HFFc6 (cell line): ENCODE measurements around the gene ZNF22. TPM values are rescaled to one million over a fixed set of nuclear protein-coding genes. Genes with fewer than 3 reads are reported as not detected.
A peak's percentile ranks its signal among the peaks of the same experiment; 100 is the strongest.

ENCODE experiments used
- DNase-seq: peaks from one replicate; pipeline ENCODE4 v3.0.0-alpha.2; 2018
- H3K27ac Mint-ChIP-seq: 2 replicates; pipeline ENCODE4 v1.8.0; 2020; ENCODE audit warnings: mild to moderate bottlenecking, mixed read lengths
- H3K27me3 Mint-ChIP-seq: 2 replicates; pipeline ENCODE4 v1.8.0; 2021; ENCODE audit warnings: mild to moderate bottlenecking, moderate library complexity, mixed read lengths; ENCODE audit not compliant: insufficient read depth
- H3K36me3 Mint-ChIP-seq: 2 replicates; pipeline ENCODE4 v1.8.0; 2021; ENCODE audit warnings: low read depth, mixed read lengths
- H3K4me1 Mint-ChIP-seq: 2 replicates; pipeline ENCODE4 v1.8.0; 2020; ENCODE audit warnings: low read depth, mixed read lengths
- H3K4me3 Mint-ChIP-seq: 2 replicates; pipeline ENCODE4 v1.8.0; 2020; ENCODE audit warnings: mild to moderate bottlenecking, moderate library complexity, mixed read lengths
- H3K9me3 Mint-ChIP-seq: 2 replicates; pipeline ENCODE4 v1.8.0; 2020; ENCODE audit warnings: mild to moderate bottlenecking, mixed read lengths
- CTCF ChIP-seq: fragments of 200-600 bp; sonication (generic); IDR thresholded peaks from 2 replicates; pipeline ENCODE4 v1.5.0; 2021; ENCODE audit warnings: antibody characterized with exemption, mild to moderate bottlenecking
- total RNA-seq, 6 experiments: library from RNA; stranded (reverse); fragmentation: NEBNext Ultra II Directional; extraction: Animal tissue kit (Norgen Biotek cat#: 25700); gene quantifications; 2 replicates in 1 of 6; 3 replicates in 5 of 6; pipeline ENCODE4 v1.2.3, GENCODE V29; 2021

Gene ZNF22
- total RNA-seq, 6 experiments from 2014 or later, result 7.4 to 15.8 (median 13.2) TPM

- Mint-ChIP-seq H3K27ac (peak overlapping the region; percentile 100), H3K9me3 (no peaks in the 10 kb centered on the region), H3K27me3 (no peaks in the 10 kb centered on the region), H3K4me3 (peak overlapping the region; percentile 81), H3K4me1 (peaks cover 55% of the 10 kb centered on the region), H3K36me3 (no peaks in the 10 kb centered on the region)
- no peak for TF ChIP-seq CTCF
- no peak for DNase-seq
Measured at GRCh38 chr10:44980309-44981171, 20.2 kb upstream of the ZNF22 start.

GRCh38 chr10:44981172-44982113 is 19.3 kb upstream of the ZNF22 start:
- peak overlapping the region; percentile 100 for H3K27ac Mint-ChIP-seq
- TF ChIP-seq CTCF, result no peak
- H3K4me1 Mint-ChIP-seq, result peaks cover 50% of the 10 kb centered on the region
- H3K27me3 Mint-ChIP-seq, result no peaks in the 10 kb centered on the region
- DNase-seq, result peak; percentile 91
- no peaks in the 10 kb centered on the region for H3K36me3 Mint-ChIP-seq
- no peaks in the 10 kb centered on the region for H3K9me3 Mint-ChIP-seq
- H3K4me3 Mint-ChIP-seq, result peak overlapping the region; percentile 81

GRCh38 chr10:44982114-44982460 is 18.6 kb upstream of the ZNF22 start:
- peaks cover 50% of the 10 kb centered on the region for H3K4me1 Mint-ChIP-seq
- no peaks in the 10 kb centered on the region for H3K9me3 Mint-ChIP-seq
- TF ChIP-seq CTCF, result no peak
- no peak for DNase-seq
- H3K27ac Mint-ChIP-seq, result peak overlapping the region; percentile 100
- H3K36me3 Mint-ChIP-seq, result no peaks in the 10 kb centered on the region
- H3K27me3 Mint-ChIP-seq, result no peaks in the 10 kb centered on the region
- H3K4me3 Mint-ChIP-seq, result no peak overlapping the region

GRCh38 chr10:44982496-44982895 is 18.2 kb upstream of the ZNF22 start:
- DNase-seq, result no peak
- H3K36me3 Mint-ChIP-seq, result no peaks in the 10 kb centered on the region
- peak overlapping the region; percentile 100 for H3K27ac Mint-ChIP-seq
- no peak for TF ChIP-seq CTCF
- peaks cover 50% of the 10 kb centered on the region for H3K4me1 Mint-ChIP-seq
- H3K27me3 Mint-ChIP-seq, result no peaks in the 10 kb centered on the region
- no peaks in the 10 kb centered on the region for H3K9me3 Mint-ChIP-seq
- no peak overlapping the region for H3K4me3 Mint-ChIP-seq

- H3K4me1 Mint-ChIP-seq, result peaks cover 49% of the 10 kb centered on the region
- no peaks in the 10 kb centered on the region; the same call in 1 of the 2 replicates for H3K27me3 Mint-ChIP-seq
- DNase-seq, result no peak
- no peak overlapping the region for H3K4me3 Mint-ChIP-seq
- peak overlapping the region; percentile 52 for H3K27ac Mint-ChIP-seq
- no peaks in the 10 kb centered on the region for H3K9me3 Mint-ChIP-seq
- TF ChIP-seq CTCF, result no peak
- H3K36me3 Mint-ChIP-seq, result no peaks in the 10 kb centered on the region
Measured at GRCh38 chr10:44983066-44983894, 17.4 kb upstream of the ZNF22 start.
